Measurements from ENCODE around the gene WNT5A.

WNT5A gene

GRCh38 chr3:55439657-55440056 lies 47.4 kb downstream of the WNT5A start:
- ATAC-seq (ENCODE audit: low read depth) (no peak), DNase-seq (ENCODE audit: low spot score) (no peak)
- Histone ChIP-seq H3K9me3 (ENCODE audit: severe bottlenecking) (no peaks in the 10 kb centered on the region), H3K36me3 (ENCODE audit: low read depth) (no peaks in the 10 kb centered on the region), H3K27me3 (ENCODE audit: insufficient read depth, poor library complexity, severe bottlenecking) (no peaks in the 10 kb centered on the region), H3K4me3 (ENCODE audit: severe bottlenecking) (no peak overlapping the region), H3K27ac (ENCODE audit: poor library complexity, severe bottlenecking) (no peak overlapping the region), H3K4me1 (ENCODE audit: insufficient read depth, poor library complexity, severe bottlenecking) (no peaks in the 10 kb centered on the region)
- TF ChIP-seq CTCF (IDR thresholded peaks at IDR 0.05; ENCODE audit: poor library complexity, severe bottlenecking), result no peak

GRCh38 chr3:55436644-55437043 lies 50.5 kb downstream of the WNT5A start:
- Histone ChIP-seq H3K27ac (ENCODE audit: poor library complexity, severe bottlenecking) (no peak overlapping the region), H3K4me3 (ENCODE audit: severe bottlenecking) (no peak overlapping the region), H3K27me3 (ENCODE audit: insufficient read depth, poor library complexity, severe bottlenecking) (no peaks in the 10 kb centered on the region), H3K36me3 (ENCODE audit: low read depth) (no peaks in the 10 kb centered on the region), H3K4me1 (ENCODE audit: insufficient read depth, poor library complexity, severe bottlenecking) (no peaks in the 10 kb centered on the region), H3K9me3 (ENCODE audit: severe bottlenecking) (no peaks in the 10 kb centered on the region)
- ATAC-seq (ENCODE audit: low read depth) (no peak), DNase-seq (ENCODE audit: low spot score) (no peak)
- TF ChIP-seq CTCF (IDR thresholded peaks at IDR 0.05; ENCODE audit: poor library complexity, severe bottlenecking), result no peak

GRCh38 chr3:55435491-55435890 lies 51.6 kb downstream of the WNT5A start:
- H3K9me3 ChIP-seq (ENCODE audit: severe bottlenecking), result no peaks in the 10 kb centered on the region
- no peak for ATAC-seq (ENCODE audit: low read depth)
- H3K4me1 ChIP-seq (ENCODE audit: insufficient read depth, poor library complexity, severe bottlenecking), result no peaks in the 10 kb centered on the region
- DNase-seq (ENCODE audit: low spot score), result no peak
- TF ChIP-seq CTCF (IDR thresholded peaks at IDR 0.05; ENCODE audit: poor library complexity, severe bottlenecking), result no peak
- H3K36me3 ChIP-seq (ENCODE audit: low read depth), result no peaks in the 10 kb centered on the region
- H3K27me3 ChIP-seq (ENCODE audit: insufficient read depth, poor library complexity, severe bottlenecking), result no peaks in the 10 kb centered on the region
- H3K27ac ChIP-seq (ENCODE audit: poor library complexity, severe bottlenecking), result no peak overlapping the region
- no peak overlapping the region for H3K4me3 ChIP-seq (ENCODE audit: severe bottlenecking)

- no peak overlapping the region for H3K27ac ChIP-seq (ENCODE audit: poor library complexity, severe bottlenecking)
- TF ChIP-seq CTCF (IDR thresholded peaks at IDR 0.05; ENCODE audit: poor library complexity, severe bottlenecking), result peak; percentile 58
- no peaks in the 10 kb centered on the region for H3K36me3 ChIP-seq (ENCODE audit: low read depth)
- H3K27me3 ChIP-seq (ENCODE audit: insufficient read depth, poor library complexity, severe bottlenecking), result no peaks in the 10 kb centered on the region
- no peak overlapping the region for H3K4me3 ChIP-seq (ENCODE audit: severe bottlenecking)
- H3K9me3 ChIP-seq (ENCODE audit: severe bottlenecking), result no peaks in the 10 kb centered on the region
- no peak for DNase-seq (ENCODE audit: low spot score)
- H3K4me1 ChIP-seq (ENCODE audit: insufficient read depth, poor library complexity, severe bottlenecking), result no peaks in the 10 kb centered on the region
- ATAC-seq (ENCODE audit: low read depth), result no peak
Observed at GRCh38 chr3:55434789-55435188, 52.3 kb downstream of the WNT5A start.

- Histone ChIP-seq H3K9me3 (ENCODE audit: severe bottlenecking) (no peaks in the 10 kb centered on the region), H3K27me3 (ENCODE audit: insufficient read depth, poor library complexity, severe bottlenecking) (no peaks in the 10 kb centered on the region), H3K27ac (ENCODE audit: poor library complexity, severe bottlenecking) (no peak overlapping the region), H3K4me1 (ENCODE audit: insufficient read depth, poor library complexity, severe bottlenecking) (no peaks in the 10 kb centered on the region), H3K4me3 (ENCODE audit: severe bottlenecking) (no peak overlapping the region), H3K36me3 (ENCODE audit: low read depth) (no peaks in the 10 kb centered on the region)
- no peak for TF ChIP-seq CTCF (IDR thresholded peaks at IDR 0.05; ENCODE audit: poor library complexity, severe bottlenecking)
- ATAC-seq (ENCODE audit: low read depth) (no peak), DNase-seq (ENCODE audit: low spot score) (no peak)
Observed at GRCh38 chr3:55431041-55431440, 56.1 kb downstream of the WNT5A start.
